HepG2 (cell line): Measurements from ENCODE around the gene EEF1A2. TPM values are rescaled to one million over a fixed set of nuclear protein-coding genes. Genes with fewer than 3 reads are reported as not detected.

Source experiments
- AGO2 ChIP-seq: fragments of 200-400 bp; formaldehyde crosslinking; optimal IDR thresholded peaks from 2 replicates; pipeline ENCODE3; 2017; ENCODE audit warnings: mild to moderate bottlenecking, low read depth, low read length, moderate library complexity
- ARNTL ChIP-seq: sonication (generic); formaldehyde crosslinking; IDR thresholded peaks from 2 replicates; pipeline ENCODE4 v1.4.0; 2020; ENCODE audit warnings: mild to moderate bottlenecking, missing genetic modification reagents
- BHLHE40 ChIP-seq: IDR thresholded peaks from 2 replicates; pipeline ENCODE4 v1.6.1; 2011; ENCODE audit warnings: low read length, improper control_type of control experiment
- CREBL2 ChIP-seq: sonication (generic); formaldehyde crosslinking; IDR thresholded peaks from 2 replicates; pipeline ENCODE4 v1.8.1; 2023; ENCODE audit warnings: missing genetic modification reagents, mild to moderate bottlenecking, borderline replicate concordance
- ESRRA ChIP-seq: sonication (generic); formaldehyde crosslinking; IDR thresholded peaks from 2 replicates; pipeline ENCODE4 v1.5.1; 2020; ENCODE audit warnings: mild to moderate bottlenecking, low read depth, missing genetic modification reagents
- HDAC1 ChIP-seq: sonication (generic); formaldehyde crosslinking; IDR thresholded peaks from 2 replicates; pipeline ENCODE4 v1.5.1; 2020; ENCODE audit warnings: mild to moderate bottlenecking, missing genetic modification reagents
- MED13 ChIP-seq: sonication (generic); formaldehyde crosslinking; IDR thresholded peaks from 2 replicates; pipeline ENCODE4 v1.5.0; 2020; ENCODE audit warnings: missing genetic modification reagents
- MEIS2 ChIP-seq: sonication (generic); formaldehyde crosslinking; IDR thresholded peaks from 2 replicates; pipeline ENCODE4 v1.9.0; 2021; ENCODE audit warnings: mild to moderate bottlenecking, missing genetic modification reagents
- MNT ChIP-seq: fragments of 450-650 bp; IDR thresholded peaks from 2 replicates; pipeline ENCODE4 v1.6.1; 2016
- NCOR1 ChIP-seq: fragments of 200-600 bp; sonication (generic); IDR thresholded peaks from 2 replicates; pipeline ENCODE4 v1.7.0; 2017; ENCODE audit warnings: antibody characterized with exemption, low read length, borderline replicate concordance
- SALL1 ChIP-seq: sonication (generic); formaldehyde crosslinking; IDR thresholded peaks from 2 replicates; pipeline ENCODE4 v1.8.0; 2022; ENCODE audit warnings: mild to moderate bottlenecking, missing genetic modification reagents
- STAG1 ChIP-seq: sonication (generic); formaldehyde crosslinking; IDR thresholded peaks from 2 replicates; pipeline ENCODE4 v1.4.0; 2020; ENCODE audit warnings: missing genetic modification reagents
- UBTF ChIP-seq: sonication (generic); formaldehyde crosslinking; IDR thresholded peaks from 2 replicates; pipeline ENCODE4 v1.4.0; 2020; ENCODE audit warnings: mild to moderate bottlenecking, missing genetic modification reagents
- ZBTB33 ChIP-seq: sonication (generic); formaldehyde crosslinking; IDR thresholded peaks from 2 replicates; pipeline ENCODE4 v1.4.0; 2020; ENCODE audit warnings: missing genetic modification reagents
- ZFX ChIP-seq: sonication (generic); formaldehyde crosslinking; IDR thresholded peaks from 2 replicates; pipeline ENCODE4 v1.4.0; 2020; ENCODE audit warnings: mild to moderate bottlenecking, low read depth, missing genetic modification reagents, moderate library complexity
- ZMYM3 ChIP-seq: sonication (generic); formaldehyde crosslinking; IDR thresholded peaks from 2 replicates; pipeline ENCODE4 v1.5.1; 2020; ENCODE audit warnings: mild to moderate bottlenecking, missing genetic modification reagents
- ZNF343 ChIP-seq: sonication (generic); formaldehyde crosslinking; IDR thresholded peaks from 2 replicates; pipeline ENCODE4 v1.4.0; 2020; ENCODE audit warnings: mild to moderate bottlenecking, missing genetic modification reagents
- ZNF563 ChIP-seq: sonication (generic); formaldehyde crosslinking; IDR thresholded peaks from 2 replicates; pipeline ENCODE4 v1.8.0; 2022; ENCODE audit warnings: mild to moderate bottlenecking, moderate library complexity, missing genetic modification reagents
- ZSCAN5A ChIP-seq: sonication (generic); formaldehyde crosslinking; IDR thresholded peaks from 2 replicates; pipeline ENCODE4 v1.8.0; 2022; ENCODE audit warnings: mild to moderate bottlenecking, missing genetic modification reagents, borderline replicate concordance
- polyA plus RNA-seq, 8 experiments: library from polyadenylated mRNA; depleted of rRNA in 3 of 8; stranded (reverse) in 7 of 8; unstranded in 1 of 8; fragments of >200 nt; fragmentation: Illumina TruSeq in 4 of 8; extraction: Trizol in 4 of 8; gene quantifications; 2 replicates each; pipeline versions ENCODE4 v1.2.1 to v1.2.3, GENCODE V29; 2011 to 2016; ENCODE audit warnings: low read depth in 4 of 8, missing spikeins in 1 of 8, mixed read lengths in 1 of 8; ENCODE audit not compliant: insufficient read depth in 1 of 8
- total RNA-seq, 5 experiments: library from RNA; depleted of rRNA; stranded (reverse); fragments of >200 nt; fragmentation: Illumina TruSeq; extraction: Trizol; gene quantifications; 2 replicates each; pipeline ENCODE4 v1.2.3, GENCODE V29; 2016; ENCODE audit warnings: low read depth in 1 of 5

EEF1A2 gene
- total and polyA plus RNA-seq, 2 of the 13 experiments (the other 11 are each of a cell fraction or from before 2014, with no cell fraction given), result 0.44 to 0.87 TPM

GRCh38 chr20:63540417-63541186, 41.7 kb upstream of the EEF1A2 start (continued):
- no peak for TF ChIP-seq AGO2
- TF ChIP-seq STAG1 (CRISPR knock-in tag), result no peak
- no peak for TF ChIP-seq MEIS2
- TF ChIP-seq SALL1 (CRISPR knock-in tag), result peak; percentile 49; the same call in 1 of the 2 replicates
- TF ChIP-seq ESRRA (CRISPR knock-in tag), result no peak
- TF ChIP-seq ZSCAN5A (CRISPR knock-in tag), result no peak
- TF ChIP-seq ZNF563 (CRISPR knock-in tag), result peak; percentile 10; the same call in 1 of the 2 replicates
- TF ChIP-seq ZFX, result peak; percentile 56
- no peak for TF ChIP-seq MED13 (CRISPR knock-in tag)
- TF ChIP-seq ARNTL, result 0 out of 2 replicates have a peak, but pooled peaks have one; percentile 10
- TF ChIP-seq ZBTB33 (CRISPR knock-in tag), result peak; percentile 75; the same call in 1 of the 2 replicates
- no peak for TF ChIP-seq ZMYM3 (CRISPR knock-in tag)
- TF ChIP-seq HDAC1 (CRISPR knock-in tag), result 0 out of 2 replicates have a peak, but pooled peaks have one; percentile 24
- no peak; the same call in 1 of the 2 replicates for TF ChIP-seq MNT
- no peak for TF ChIP-seq CREBL2 (CRISPR knock-in tag)
- TF ChIP-seq BHLHE40, result peak; percentile 76
- TF ChIP-seq UBTF (CRISPR knock-in tag), result no peak
- TF ChIP-seq ZNF343 (CRISPR knock-in tag), result 0 out of 2 replicates have a peak, but pooled peaks have one; percentile 47
- no peak for TF ChIP-seq NCOR1
